Bronchus fibroblast of lung (primary cell): ENCODE results near the gene SLC9A6. TPM values are rescaled to one million over a fixed set of nuclear protein-coding genes. Genes with fewer than 3 reads are reported as not detected.

ENCODE experiments used
- total RNA-seq: library from RNA; depleted of rRNA; stranded (reverse); fragments of >200 nt; gene quantifications from 2 replicates; pipeline ENCODE4 v1.2.3, GENCODE V29; 2015

The SLC9A6 gene
- total RNA-seq: 15.0 and 16.1 TPM in 2 replicates

GRCh38 chrX:135985157-135985972 is at the start of gene SLC9A6:
Gene SLC9A6 (plus strand): TSS chrX:135985435. CDS start chrX:135985659, 224 bp downstream.

GRCh38 chrX:135973548-135974278 is 11.5 kb upstream of the SLC9A6 start, which contains the start of gene MMGT1:
Gene MMGT1 (minus strand): TSS chrX:135973988. CDS start chrX:135973675, 313 bp downstream.

Other genes with a start within 250 kb of the SLC9A6 start
- not detected in 2 replicates for gene CT45A3, start 217.2 kb upstream of the SLC9A6 start, total RNA-seq
- not detected in 2 replicates for gene CT45A5, start 199.9 kb upstream of the SLC9A6 start, total RNA-seq
- gene CT45A6, start 182.6 kb upstream of the SLC9A6 start, total RNA-seq: not detected in 2 replicates
- not detected in 2 replicates for gene CT45A2, start 165.4 kb upstream of the SLC9A6 start, total RNA-seq
- gene CT45A7, start 148.2 kb upstream of the SLC9A6 start, total RNA-seq: not detected in 2 replicates
- not detected in 2 replicates for gene CT45A8, start 130.9 kb upstream of the SLC9A6 start, total RNA-seq
- not detected in 2 replicates for gene CT45A9, start 113.6 kb upstream of the SLC9A6 start, total RNA-seq
- gene CT45A10, start 92.0 kb upstream of the SLC9A6 start, total RNA-seq: not detected in 2 replicates
- gene SAGE1, start 91.7 kb upstream of the SLC9A6 start, total RNA-seq: not detected in 2 replicates
- gene MMGT1, start 11.4 kb upstream of the SLC9A6 start, total RNA-seq: 15.0 and 17.3 TPM in 2 replicates
- 36.4 and 41.5 TPM in 2 replicates for gene FHL1, start 162.1 kb downstream of the SLC9A6 start, total RNA-seq